HG02938 (cell line): ENCODE data around the gene ANGPTL1.
"Not testable (repeated sequence)": the region's sequence is repeated elsewhere in the genome, so short reads cannot be mapped to it uniquely, and the experiment has no call there.

Source experiments
- ATAC-seq: cut with Tn5 transposase; IDR thresholded peaks from one replicate; pipeline ENCODE4 v1.9.1; 2021; ENCODE audit warnings: mild to moderate bottlenecking, moderate library complexity; ENCODE audit not compliant: unreplicated experiment

Gene ANGPTL1

GRCh38 chr1:178868706-178869105 is 2.2 kb downstream of the ANGPTL1 start:
- no peak for ATAC-seq

GRCh38 chr1:178867670-178868069 is 3.2 kb downstream of the ANGPTL1 start:
- no peak for ATAC-seq

- no peak for ATAC-seq
Measured at GRCh38 chr1:178864326-178864725, 6.6 kb downstream of the ANGPTL1 start.

- no peak for ATAC-seq
Measured at GRCh38 chr1:178862864-178863263, 8.0 kb downstream of the ANGPTL1 start.

GRCh38 chr1:178862416-178862815 is 8.5 kb downstream of the ANGPTL1 start:
- no peak for ATAC-seq

GRCh38 chr1:178857126-178857525 is 13.8 kb downstream of the ANGPTL1 start:
- no peak for ATAC-seq

GRCh38 chr1:178849918-178850317 is 21.0 kb downstream of the ANGPTL1 start:
- ATAC-seq, result no peak

GRCh38 chr1:178847919-178848318 is 23.0 kb downstream of the ANGPTL1 start:
- ATAC-seq, result not testable (repeated sequence)

- no peak for ATAC-seq
Measured at GRCh38 chr1:178847396-178847849, 23.5 kb downstream of the ANGPTL1 start.

GRCh38 chr1:178846306-178846705 is 24.6 kb downstream of the ANGPTL1 start:
- ATAC-seq, result no peak

GRCh38 chr1:178844436-178844835 is 26.4 kb downstream of the ANGPTL1 start:
- no peak for ATAC-seq

GRCh38 chr1:178825167-178825566 is 45.7 kb downstream of the ANGPTL1 start:
- ATAC-seq, result no peak

- no peak for ATAC-seq
Measured at GRCh38 chr1:178821134-178821866, 49.6 kb downstream of the ANGPTL1 start.

GRCh38 chr1:178819123-178819522 is 51.8 kb downstream of the ANGPTL1 start:
- no peak for ATAC-seq

- ATAC-seq, result no peak
Measured at GRCh38 chr1:178818416-178818815, 52.5 kb downstream of the ANGPTL1 start.

- ATAC-seq, result no peak
Measured at GRCh38 chr1:178810585-178810984, 60.3 kb downstream of the ANGPTL1 start.

GRCh38 chr1:178808529-178808928 is 62.3 kb downstream of the ANGPTL1 start:
- ATAC-seq, result no peak

GRCh38 chr1:178806665-178807300 is 64.1 kb downstream of the ANGPTL1 start:
- no peak for ATAC-seq

GRCh38 chr1:178802873-178803272 is 68.0 kb downstream of the ANGPTL1 start:
- no peak for ATAC-seq
